HCT116 (cell line): ENCODE measurements around the gene CFAP61.

ENCODE experiments used
- ATF3 ChIP-seq: IDR thresholded peaks from 2 replicates; pipeline ENCODE4 v1.6.1; 2012
- CTCF ChIP-seq, 3 experiments: fragments of 200-600 bp in 1 of 3; sonication (generic) in 1 of 3; IDR thresholded peaks in 2 of 3; conservative IDR thresholded peaks in 1 of 3; 2 replicates each; pipeline ENCODE4 v1.5.1; 2012 to 2017; ENCODE audit warnings: low read depth in 2 of 3, low read length in 2 of 3, antibody characterized with exemption in 1 of 3, borderline replicate concordance in 1 of 3, control low read depth in 1 of 3, mild to moderate bottlenecking in 1 of 3, mixed read lengths in 1 of 3, mixed run types in 1 of 3, moderate library complexity in 1 of 3; ENCODE audit not compliant: insufficient read depth in 1 of 3
- JUND ChIP-seq: IDR thresholded peaks from 2 replicates; pipeline ENCODE4 v1.6.1; 2012
- POLR2A ChIP-seq: IDR thresholded peaks from 2 replicates; pipeline ENCODE4 v1.7.0; 2011; ENCODE audit warnings: borderline replicate concordance; ENCODE audit not compliant: insufficient read depth, insufficient read length; ENCODE audit errors: extremely low read depth
- POLR2AphosphoS5 ChIP-seq: IDR thresholded peaks from 2 replicates; pipeline ENCODE4 v1.6.1; 2011; ENCODE audit warnings: mild to moderate bottlenecking, low read depth, low read length, moderate library complexity
- SIN3A ChIP-seq: IDR thresholded peaks from 2 replicates; pipeline ENCODE4 v1.6.1; 2012; ENCODE audit warnings: low read depth

- TF ChIP-seq SIN3A (no peak), CTCF (IDR thresholded peaks at IDR 0.05 in 2 of 3, conservative IDR thresholded peaks at IDR 0.05 in 1 of 3; ENCODE audit: borderline replicate concordance in 1 of 3, insufficient read depth in 1 of 3, low read depth in 2 of 3, low read length in 2 of 3) (no peak), JUND (no peak), POLR2AphosphoS5 (no peak), POLR2A (no peak), ATF3 (no peak)
Measured at GRCh38 chr20:20160520-20160919, 108.2 kb downstream of the CFAP61 start.
